OCI-LY1 (cell line): Measurements from ENCODE around the gene SLC6A18.

Experiments
- H2AFZ ChIP-seq: fragments of 200-600 bp; sonication (generic), shearing (Covaris generic); 2 replicates; pipeline ENCODE4 v1.6.0; 2014; ENCODE audit warnings: antibody characterized with exemption, mild to moderate bottlenecking, low read length
- H3F3A ChIP-seq: fragments of 200-600 bp; sonication (generic), shearing (Covaris generic); 2 replicates; pipeline ENCODE4 v1.6.0; 2014; ENCODE audit warnings: mild to moderate bottlenecking, antibody characterized with exemption, low read length, moderate library complexity; ENCODE audit not compliant: insufficient read depth
- H3K27ac ChIP-seq: fragments of 200-600 bp; sonication (generic); 2 replicates; pipeline ENCODE4 v1.5.1; 2014; ENCODE audit warnings: low read length, mixed run types, mild to moderate bottlenecking, low read depth; ENCODE audit not compliant: poor library complexity, severe bottlenecking
- H3K27me3 ChIP-seq: fragments of 200-600 bp; sonication (generic); 2 replicates; pipeline ENCODE4 v1.6.0; 2014; ENCODE audit warnings: antibody characterized with exemption, mild to moderate bottlenecking, low read length, moderate library complexity; ENCODE audit not compliant: insufficient read depth
- H3K36me3 ChIP-seq: fragments of 200-600 bp; sonication (generic); 2 replicates; pipeline ENCODE4 v1.6.1; 2014; ENCODE audit warnings: mild to moderate bottlenecking, antibody characterized with exemption, low read length, moderate library complexity, mixed read lengths; ENCODE audit not compliant: insufficient read depth
- H3K4me1 ChIP-seq: fragments of 200-600 bp; sonication (generic); 2 replicates; pipeline ENCODE4 v1.5.1; 2014; ENCODE audit warnings: mild to moderate bottlenecking, low read length, moderate library complexity; ENCODE audit not compliant: insufficient read depth, severe bottlenecking
- H3K4me2 ChIP-seq: fragments of 200-600 bp; sonication (generic), shearing (Covaris generic); 2 replicates; pipeline ENCODE4 v1.6.1; 2014; ENCODE audit warnings: low read length
- H3K4me3 ChIP-seq: fragments of 200-600 bp; sonication (generic); 2 replicates; pipeline ENCODE4 v1.5.1; 2014; ENCODE audit warnings: low read length, low read depth, mild to moderate bottlenecking, mixed read lengths; ENCODE audit not compliant: poor library complexity, severe bottlenecking
- H3K79me2 ChIP-seq: fragments of 200-600 bp; shearing (Covaris generic); 2 replicates; pipeline ENCODE4 v1.6.1; 2016; ENCODE audit warnings: mixed run types, low read length, mixed read lengths; ENCODE audit not compliant: insufficient read depth
- H3K9ac ChIP-seq: fragments of 200-600 bp; sonication (generic), shearing (Covaris generic); 2 replicates; pipeline ENCODE4 v1.6.1; 2014; ENCODE audit warnings: mild to moderate bottlenecking, low read length, mixed read lengths
- H3K9me2 ChIP-seq: fragments of 200-600 bp; sonication (generic), shearing (Covaris generic); 2 replicates; pipeline ENCODE4 v1.6.1; 2014; ENCODE audit warnings: low read depth, mild to moderate bottlenecking, low read length, mixed read lengths
- H3K9me3 ChIP-seq: fragments of 200-600 bp; shearing (Covaris generic); 2 replicates; pipeline ENCODE4 v1.6.1; 2014; ENCODE audit warnings: low read length, mixed read lengths
- H4K20me1 ChIP-seq: fragments of 200-600 bp; sonication (generic), shearing (Covaris generic); 2 replicates; pipeline ENCODE4 v1.6.0; 2016; ENCODE audit warnings: mild to moderate bottlenecking, low read length; ENCODE audit not compliant: insufficient read depth
- EZH2 ChIP-seq: fragments of 200-600 bp; sonication (generic), shearing (Covaris generic); IDR thresholded peaks from 2 replicates; pipeline ENCODE4 v1.8.0; 2017; ENCODE audit warnings: borderline replicate concordance, mixed run types, mild to moderate bottlenecking, antibody characterized with exemption, low read length, moderate library complexity, mixed read lengths
- TF ChIP-seq, protein P1 (sequence below): fragments of 200-600 bp; sonication (generic), shearing (Covaris generic); IDR thresholded peaks from 2 replicates; pipeline ENCODE4 v1.5.1; 2017; ENCODE audit warnings: mild to moderate bottlenecking, antibody characterized with exemption, low read length, moderate library complexity, mixed read lengths

SLC6A18 gene

DNA sequence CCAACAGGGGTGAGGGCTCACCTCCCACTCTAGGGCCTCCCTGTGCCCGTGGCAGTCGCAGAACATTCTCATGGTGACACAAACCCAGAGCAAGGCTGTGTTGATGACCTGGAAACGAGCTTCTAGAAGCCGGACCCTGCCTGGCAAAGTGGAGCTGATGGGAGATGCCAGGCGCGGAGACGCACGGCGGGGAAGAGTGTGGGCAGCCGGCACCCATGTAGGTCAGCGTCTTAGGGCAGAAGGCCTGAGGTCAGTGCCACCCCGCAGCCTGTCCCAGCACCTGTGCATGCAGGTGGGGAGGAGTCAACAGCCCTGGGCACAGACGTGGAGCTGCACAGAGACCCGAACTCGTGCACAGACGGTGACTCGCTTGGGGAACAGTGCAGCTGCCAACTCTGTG is 5.4 kb downstream of the SLC6A18 start:
- H3K27me3 ChIP-seq = peaks cover 8% of the 10 kb centered on the region; the same call in 1 of the 2 replicates
- H3K4me1 ChIP-seq = no peaks in the 10 kb centered on the region
- no peaks in the 10 kb centered on the region for H3K9me2 ChIP-seq
- 0 out of 2 replicates have a peak, but pooled peaks cover under 1% of the 10 kb centered on the region for H3K9me3 ChIP-seq
- no peak overlapping the region for H3K9ac ChIP-seq
- no peak overlapping the region for H3K4me2 ChIP-seq
- H3K79me2 ChIP-seq = no peaks in the 10 kb centered on the region
- TF ChIP-seq, protein P1, sequence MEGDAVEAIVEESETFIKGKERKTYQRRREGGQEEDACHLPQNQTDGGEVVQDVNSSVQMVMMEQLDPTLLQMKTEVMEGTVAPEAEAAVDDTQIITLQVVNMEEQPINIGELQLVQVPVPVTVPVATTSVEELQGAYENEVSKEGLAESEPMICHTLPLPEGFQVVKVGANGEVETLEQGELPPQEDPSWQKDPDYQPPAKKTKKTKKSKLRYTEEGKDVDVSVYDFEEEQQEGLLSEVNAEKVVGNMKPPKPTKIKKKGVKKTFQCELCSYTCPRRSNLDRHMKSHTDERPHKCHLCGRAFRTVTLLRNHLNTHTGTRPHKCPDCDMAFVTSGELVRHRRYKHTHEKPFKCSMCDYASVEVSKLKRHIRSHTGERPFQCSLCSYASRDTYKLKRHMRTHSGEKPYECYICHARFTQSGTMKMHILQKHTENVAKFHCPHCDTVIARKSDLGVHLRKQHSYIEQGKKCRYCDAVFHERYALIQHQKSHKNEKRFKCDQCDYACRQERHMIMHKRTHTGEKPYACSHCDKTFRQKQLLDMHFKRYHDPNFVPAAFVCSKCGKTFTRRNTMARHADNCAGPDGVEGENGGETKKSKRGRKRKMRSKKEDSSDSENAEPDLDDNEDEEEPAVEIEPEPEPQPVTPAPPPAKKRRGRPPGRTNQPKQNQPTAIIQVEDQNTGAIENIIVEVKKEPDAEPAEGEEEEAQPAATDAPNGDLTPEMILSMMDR = no peak
- TF ChIP-seq EZH2 = no peak
- H3K36me3 ChIP-seq = no peaks in the 10 kb centered on the region
- no peak overlapping the region for H3K4me3 ChIP-seq
- no peak overlapping the region for H3K27ac ChIP-seq
- H4K20me1 ChIP-seq = no peaks in the 10 kb centered on the region
- H3F3A ChIP-seq = no peaks in the 10 kb centered on the region
- no peak overlapping the region for H2AFZ ChIP-seq

DNA sequence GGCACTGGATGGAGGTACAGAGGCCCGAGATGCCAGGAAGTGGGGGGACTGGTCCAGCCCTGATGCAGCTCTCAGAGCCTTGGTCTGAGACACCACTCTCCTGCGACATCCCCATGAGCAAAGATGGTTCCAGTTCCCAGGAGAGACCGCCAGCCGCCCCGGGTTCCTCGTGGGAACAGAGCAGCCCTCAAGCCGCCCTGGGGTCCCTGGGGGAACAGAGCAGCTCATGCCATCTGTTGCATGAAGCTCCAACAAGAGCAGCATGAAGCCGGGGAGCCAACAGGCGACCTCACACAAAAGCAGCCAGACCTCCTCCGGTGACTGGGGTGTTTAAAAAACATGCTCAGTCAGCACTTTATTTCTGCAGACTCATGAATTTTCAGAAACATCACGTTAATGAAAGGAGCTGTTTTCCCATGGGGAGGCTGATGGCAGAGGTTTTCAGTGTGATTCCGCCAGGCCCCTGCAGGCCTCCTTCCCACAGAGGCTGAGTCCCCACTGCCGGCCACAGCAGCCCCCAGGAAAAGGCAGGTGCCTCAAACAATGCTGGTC is 6.2 kb downstream of the SLC6A18 start:
- Histone ChIP-seq H3K4me2 (no peak overlapping the region), H3K27me3 (peaks cover 8% of the 10 kb centered on the region; the same call in 1 of the 2 replicates), H3K27ac (no peak overlapping the region), H3K9ac (no peak overlapping the region), H2AFZ (no peak overlapping the region), H3K4me1 (no peaks in the 10 kb centered on the region), H3K79me2 (no peaks in the 10 kb centered on the region), H3K9me2 (no peaks in the 10 kb centered on the region), H3K36me3 (no peaks in the 10 kb centered on the region; the same call in 1 of the 2 replicates), H3F3A (no peaks in the 10 kb centered on the region), H3K4me3 (no peak overlapping the region), H4K20me1 (no peaks in the 10 kb centered on the region), H3K9me3 (peaks cover 9% of the 10 kb centered on the region; the same call in 1 of the 2 replicates)
- no peak for TF ChIP-seq EZH2
- TF ChIP-seq, protein P1 = no peak

DNA sequence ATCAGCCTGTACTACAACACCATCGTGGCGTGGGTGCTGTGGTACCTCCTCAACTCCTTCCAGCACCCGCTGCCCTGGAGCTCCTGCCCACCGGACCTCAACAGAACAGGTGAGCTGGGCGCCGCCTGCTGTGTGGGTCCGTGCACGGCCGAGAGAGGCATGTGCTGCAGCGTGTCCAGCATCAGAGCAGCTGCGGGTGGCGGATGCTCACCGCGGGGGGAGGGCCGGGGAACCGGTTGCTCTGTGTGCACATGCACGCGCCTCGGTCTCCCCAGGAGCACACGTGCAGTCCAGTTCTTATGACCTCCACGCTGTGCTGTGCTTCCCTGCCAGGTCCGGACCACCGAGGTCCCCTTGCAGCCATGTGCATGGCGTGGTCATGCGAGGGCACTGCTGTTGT is 7.6 kb downstream of the SLC6A18 start:
- H3K27ac ChIP-seq = no peak overlapping the region
- no peak overlapping the region for H3K9ac ChIP-seq
- H3K79me2 ChIP-seq = no peaks in the 10 kb centered on the region
- no peaks in the 10 kb centered on the region; the same call in 1 of the 2 replicates for H3K36me3 ChIP-seq
- TF ChIP-seq, protein P1 = no peak
- TF ChIP-seq EZH2 = no peak
- H3K4me1 ChIP-seq = no peaks in the 10 kb centered on the region
- H3K27me3 ChIP-seq = peaks cover 8% of the 10 kb centered on the region; the same call in 1 of the 2 replicates
- H3K4me2 ChIP-seq = no peak overlapping the region
- H2AFZ ChIP-seq = no peak overlapping the region
- no peaks in the 10 kb centered on the region for H3K9me2 ChIP-seq
- no peaks in the 10 kb centered on the region for H3F3A ChIP-seq
- no peak overlapping the region for H3K4me3 ChIP-seq
- H3K9me3 ChIP-seq = peaks cover 9% of the 10 kb centered on the region; the same call in 1 of the 2 replicates
- H4K20me1 ChIP-seq = no peaks in the 10 kb centered on the region
